Panc1 (cell line): ENCODE results near the gene CROCC.

Experiments
- POLR2AphosphoS5 ChIP-seq: IDR thresholded peaks from 2 replicates; pipeline ENCODE4 v1.6.1; 2012; ENCODE audit warnings: mild to moderate bottlenecking, low read depth, low read length, moderate library complexity
- SIN3A ChIP-seq: IDR thresholded peaks from 2 replicates; pipeline ENCODE4 v1.6.1; 2012; ENCODE audit warnings: low read depth, mild to moderate bottlenecking, low read length, moderate library complexity, borderline replicate concordance; ENCODE audit not compliant: insufficient read depth
- TCF7L2 ChIP-seq: IDR thresholded peaks from 2 replicates; pipeline ENCODE4 v1.6.1; 2011; ENCODE audit warnings: mild to moderate bottlenecking, low read depth, low read length, inconsistent platforms
- TF ChIP-seq, protein P1 (sequence below): fragments of 450-650 bp; IDR thresholded peaks from 2 replicates; pipeline ENCODE4 v1.5.1; 2017; ENCODE audit warnings: mild to moderate bottlenecking
- TF ChIP-seq, protein P2 (sequence below), 2 experiments: IDR thresholded peaks; 2 replicates each; pipeline ENCODE4 v1.6.1; 2011 to 2012; ENCODE audit warnings: low read depth in 2 of 2, control low read depth in 1 of 2, low read length in 1 of 2, mild to moderate bottlenecking in 1 of 2, moderate library complexity in 1 of 2; ENCODE audit not compliant: insufficient read depth in 1 of 2

DNA sequence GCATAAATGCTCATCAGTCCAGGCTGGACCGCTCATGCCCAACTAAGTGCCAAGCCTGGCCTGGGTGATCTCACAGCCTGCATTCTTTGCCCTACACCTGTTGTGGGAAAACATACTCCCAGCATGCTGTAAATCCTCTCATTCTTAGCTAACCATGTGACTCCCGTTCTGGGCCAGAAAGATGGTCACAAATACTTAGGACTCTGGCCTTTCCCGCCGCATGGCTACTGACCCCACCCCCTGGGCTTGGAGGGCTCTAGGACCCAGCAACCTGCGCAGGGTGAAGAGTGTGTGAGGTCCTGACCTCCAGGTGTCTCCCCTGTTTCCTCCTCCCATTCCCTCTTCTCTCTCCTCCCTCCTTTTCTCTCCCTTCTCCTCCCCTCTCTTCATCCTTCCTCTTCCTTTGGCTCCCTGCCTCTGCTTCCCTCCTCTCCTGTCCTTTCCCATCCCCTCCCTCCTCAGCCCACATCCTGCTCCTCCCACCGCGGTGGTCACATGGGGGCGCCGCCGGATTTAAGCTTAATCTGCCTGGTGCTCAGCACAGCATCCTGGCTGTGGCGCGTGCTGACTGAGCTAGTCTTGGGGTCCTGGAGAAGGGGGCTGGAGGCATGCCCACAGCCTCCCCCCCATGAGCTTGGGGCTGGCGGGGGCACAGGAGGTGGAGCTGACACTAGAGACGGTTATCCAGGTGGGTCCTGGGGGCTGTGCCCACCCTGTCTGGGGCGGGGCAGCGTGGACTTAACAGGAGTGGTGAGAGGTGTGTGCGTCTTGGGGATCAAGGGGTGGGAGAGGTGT, at the start of gene CROCC:
- TF ChIP-seq, protein P1, sequence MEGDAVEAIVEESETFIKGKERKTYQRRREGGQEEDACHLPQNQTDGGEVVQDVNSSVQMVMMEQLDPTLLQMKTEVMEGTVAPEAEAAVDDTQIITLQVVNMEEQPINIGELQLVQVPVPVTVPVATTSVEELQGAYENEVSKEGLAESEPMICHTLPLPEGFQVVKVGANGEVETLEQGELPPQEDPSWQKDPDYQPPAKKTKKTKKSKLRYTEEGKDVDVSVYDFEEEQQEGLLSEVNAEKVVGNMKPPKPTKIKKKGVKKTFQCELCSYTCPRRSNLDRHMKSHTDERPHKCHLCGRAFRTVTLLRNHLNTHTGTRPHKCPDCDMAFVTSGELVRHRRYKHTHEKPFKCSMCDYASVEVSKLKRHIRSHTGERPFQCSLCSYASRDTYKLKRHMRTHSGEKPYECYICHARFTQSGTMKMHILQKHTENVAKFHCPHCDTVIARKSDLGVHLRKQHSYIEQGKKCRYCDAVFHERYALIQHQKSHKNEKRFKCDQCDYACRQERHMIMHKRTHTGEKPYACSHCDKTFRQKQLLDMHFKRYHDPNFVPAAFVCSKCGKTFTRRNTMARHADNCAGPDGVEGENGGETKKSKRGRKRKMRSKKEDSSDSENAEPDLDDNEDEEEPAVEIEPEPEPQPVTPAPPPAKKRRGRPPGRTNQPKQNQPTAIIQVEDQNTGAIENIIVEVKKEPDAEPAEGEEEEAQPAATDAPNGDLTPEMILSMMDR = no peak
- TF ChIP-seq, protein P2, sequence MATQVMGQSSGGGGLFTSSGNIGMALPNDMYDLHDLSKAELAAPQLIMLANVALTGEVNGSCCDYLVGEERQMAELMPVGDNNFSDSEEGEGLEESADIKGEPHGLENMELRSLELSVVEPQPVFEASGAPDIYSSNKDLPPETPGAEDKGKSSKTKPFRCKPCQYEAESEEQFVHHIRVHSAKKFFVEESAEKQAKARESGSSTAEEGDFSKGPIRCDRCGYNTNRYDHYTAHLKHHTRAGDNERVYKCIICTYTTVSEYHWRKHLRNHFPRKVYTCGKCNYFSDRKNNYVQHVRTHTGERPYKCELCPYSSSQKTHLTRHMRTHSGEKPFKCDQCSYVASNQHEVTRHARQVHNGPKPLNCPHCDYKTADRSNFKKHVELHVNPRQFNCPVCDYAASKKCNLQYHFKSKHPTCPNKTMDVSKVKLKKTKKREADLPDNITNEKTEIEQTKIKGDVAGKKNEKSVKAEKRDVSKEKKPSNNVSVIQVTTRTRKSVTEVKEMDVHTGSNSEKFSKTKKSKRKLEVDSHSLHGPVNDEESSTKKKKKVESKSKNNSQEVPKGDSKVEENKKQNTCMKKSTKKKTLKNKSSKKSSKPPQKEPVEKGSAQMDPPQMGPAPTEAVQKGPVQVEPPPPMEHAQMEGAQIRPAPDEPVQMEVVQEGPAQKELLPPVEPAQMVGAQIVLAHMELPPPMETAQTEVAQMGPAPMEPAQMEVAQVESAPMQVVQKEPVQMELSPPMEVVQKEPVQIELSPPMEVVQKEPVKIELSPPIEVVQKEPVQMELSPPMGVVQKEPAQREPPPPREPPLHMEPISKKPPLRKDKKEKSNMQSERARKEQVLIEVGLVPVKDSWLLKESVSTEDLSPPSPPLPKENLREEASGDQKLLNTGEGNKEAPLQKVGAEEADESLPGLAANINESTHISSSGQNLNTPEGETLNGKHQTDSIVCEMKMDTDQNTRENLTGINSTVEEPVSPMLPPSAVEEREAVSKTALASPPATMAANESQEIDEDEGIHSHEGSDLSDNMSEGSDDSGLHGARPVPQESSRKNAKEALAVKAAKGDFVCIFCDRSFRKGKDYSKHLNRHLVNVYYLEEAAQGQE (IDR thresholded peaks at IDR 0.05; ENCODE audit: insufficient read depth in 1 of 2, low read depth in 2 of 2, low read length in 1 of 2) = no peak
- no peak for TF ChIP-seq POLR2AphosphoS5
- TF ChIP-seq SIN3A = no peak
- no peak for TF ChIP-seq TCF7L2
